ENCODE data around the gene ARMH4.

Gene ARMH4

GRCh38 chr14:58014778-58015177 is 137.2 kb downstream of the ARMH4 start:
- no peak for TF ChIP-seq CTCF (IDR thresholded peaks at IDR 0.05; ENCODE audit: low read depth, low read length, missing control alignments)
- no peak for DNase-seq (ENCODE audit: low read depth)
- no peak overlapping the region for H3K4me3 ChIP-seq (ENCODE audit: low read depth, low read length)
- in situ Hi-C loops (cut with HindIII; ENCODE audit: low sequenced_read_pairs), result no loop called here

DNA sequence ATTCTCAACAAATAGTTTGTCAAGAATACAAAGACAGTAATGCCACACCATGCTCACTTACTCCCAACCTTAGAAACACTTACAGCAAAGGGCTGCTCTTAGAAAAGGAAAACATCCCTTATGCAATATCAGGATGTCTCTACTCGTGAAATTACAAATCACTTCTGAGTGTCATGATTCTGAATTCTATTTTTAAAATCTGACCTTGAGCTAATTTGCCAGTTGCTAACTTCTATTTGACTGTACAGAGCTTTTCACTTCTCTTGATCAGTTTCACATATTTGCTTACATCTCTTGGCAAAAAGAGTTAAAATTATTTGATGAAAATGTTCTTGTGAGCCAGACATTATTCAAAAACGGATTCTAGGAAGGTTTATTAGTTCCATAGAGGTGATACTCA is 149.4 kb downstream of the ARMH4 start:
- no peak for DNase-seq (ENCODE audit: low read depth)
- no peak overlapping the region for H3K4me3 ChIP-seq (ENCODE audit: low read depth, low read length)
- in situ Hi-C loops (cut with HindIII; ENCODE audit: low sequenced_read_pairs), result no loop called here
- no peak for TF ChIP-seq CTCF (IDR thresholded peaks at IDR 0.05; ENCODE audit: low read depth, low read length, missing control alignments)

GRCh38 chr14:57999979-58000378 is 152.0 kb downstream of the ARMH4 start:
- in situ Hi-C loops (cut with HindIII; ENCODE audit: low sequenced_read_pairs), result no loop called here
- TF ChIP-seq CTCF (IDR thresholded peaks at IDR 0.05; ENCODE audit: low read depth, low read length, missing control alignments), result no peak
- no peak for DNase-seq (ENCODE audit: low read depth)
- H3K4me3 ChIP-seq (ENCODE audit: low read depth, low read length), result no peak overlapping the region

- in situ Hi-C loops (cut with HindIII; ENCODE audit: low sequenced_read_pairs), result no loop called here
- H3K4me3 ChIP-seq (ENCODE audit: low read depth, low read length), result no peak overlapping the region
- TF ChIP-seq CTCF (IDR thresholded peaks at IDR 0.05; ENCODE audit: low read depth, low read length, missing control alignments), result no peak
- no peak for DNase-seq (ENCODE audit: low read depth)
Measured at GRCh38 chr14:57999471-57999870, 152.5 kb downstream of the ARMH4 start.

- in situ Hi-C loops (cut with HindIII; ENCODE audit: low sequenced_read_pairs), result no loop called here
Measured at GRCh38 chr14:57998766-57999165, 153.2 kb downstream of the ARMH4 start.

DNA sequence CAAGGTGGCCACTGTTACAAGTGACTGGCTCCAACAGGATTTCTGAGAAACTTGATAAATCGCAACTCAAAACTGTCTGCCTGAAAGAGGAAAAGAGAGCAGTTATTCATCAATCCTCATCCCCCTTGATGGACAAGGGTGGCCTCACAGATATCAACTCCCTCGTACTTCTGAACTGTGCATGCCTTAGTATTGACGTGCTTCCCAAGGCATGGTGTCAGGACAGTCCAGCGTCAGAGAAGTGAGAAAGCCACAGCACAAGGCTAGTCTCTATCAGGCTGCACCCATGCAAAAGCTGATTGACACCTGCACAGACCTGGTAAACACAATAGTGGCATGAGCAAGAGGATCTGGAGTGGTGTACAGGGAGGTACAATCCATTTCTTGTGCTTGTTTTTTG is 160.7 kb downstream of the ARMH4 start:
- no peak for DNase-seq (ENCODE audit: low read depth)
- no peak overlapping the region for H3K4me3 ChIP-seq (ENCODE audit: low read depth, low read length)
- in situ Hi-C loops (cut with HindIII; ENCODE audit: low sequenced_read_pairs), result no loop called here
- TF ChIP-seq CTCF (IDR thresholded peaks at IDR 0.05; ENCODE audit: low read depth, low read length, missing control alignments), result no peak

More at GRCh38 chr14:57998766-57999165, 153.2 kb downstream of the ARMH4 start:
- H3K4me3 ChIP-seq (ENCODE audit: low read depth, low read length), result no peak overlapping the region
- DNase-seq (ENCODE audit: low read depth), result no peak
- TF ChIP-seq CTCF (IDR thresholded peaks at IDR 0.05; ENCODE audit: low read depth, low read length, missing control alignments), result no peak

DNA sequence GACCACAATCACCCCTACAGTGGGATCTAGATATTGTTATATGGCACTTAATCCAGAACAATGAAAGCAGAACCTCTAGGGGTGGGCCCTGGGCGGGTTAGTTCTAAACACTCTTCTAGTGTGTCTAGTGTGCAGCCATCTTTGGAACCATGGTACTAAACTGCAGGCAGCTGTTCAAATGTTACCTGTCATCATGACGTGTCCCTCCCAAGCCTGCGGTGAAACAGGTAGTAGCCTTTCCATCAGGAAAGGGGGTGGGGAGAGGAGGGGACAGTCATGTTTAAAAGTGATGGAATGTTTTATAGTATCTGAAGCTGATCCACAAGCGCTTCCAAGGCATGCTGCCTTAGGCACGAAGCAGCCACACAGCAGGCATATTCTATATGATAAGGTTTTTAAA is 163.6 kb downstream of the ARMH4 start:
- H3K4me3 ChIP-seq (ENCODE audit: low read depth, low read length), result no peak overlapping the region
- no peak for TF ChIP-seq CTCF (IDR thresholded peaks at IDR 0.05; ENCODE audit: low read depth, low read length, missing control alignments)
- DNase-seq (ENCODE audit: low read depth), result no peak
- in situ Hi-C loops (cut with HindIII; ENCODE audit: low sequenced_read_pairs), result no loop called here

All from astrocyte of the cerebellum (primary cell).